GM12878 (cell line): ENCODE data around the gene HPSE2. TPM values are rescaled to one million over a fixed set of nuclear protein-coding genes. Genes with fewer than 3 reads are reported as not detected.

Experiments used
- ATAC-seq: fragments of 200-7000 bp; cut with Tn5 transposase; 3 replicates; pipeline ENCODE4 v1.9.1; 2020; ENCODE audit warnings: mild to moderate bottlenecking, moderate library complexity
- BruUV-seq: library from RNA; stranded (reverse); fragments of 400-500 nt; replicated peaks from 2 replicates; lab custom pipeline; 2021; lab: Mats Ljungman, UMichigan
- CTCF ChIA-PET: fragments of 300-600 bp; sonication (Branson Sonifier 250); formaldehyde crosslinking; extraction: SDS; loops from one replicate; lab custom pipeline; 2021; ENCODE audit warnings: inconsistent platforms; lab: Yijun Ruan, JAX
- POLR2A ChIA-PET: fragments of 350-600 bp; formaldehyde crosslinking; extraction: SDS; loops from one replicate; lab custom pipeline; 2021; ENCODE audit warnings: inconsistent platforms; lab: Charles Lee
- RAD21 ChIA-PET: fragments of 300-600 bp; sonication (Branson Sonifier 250); formaldehyde crosslinking; loops from one replicate; lab custom pipeline; 2023; ENCODE audit warnings: antibody characterized with exemption; ENCODE audit not compliant: unreplicated experiment; lab: Charles Lee
- SMC1A ChIA-PET: fragments of 300-600 bp; sonication (Branson Sonifier 250); formaldehyde crosslinking; loops from one replicate; lab custom pipeline; 2023; ENCODE audit not compliant: unreplicated experiment, uncharacterized antibody; lab: Charles Lee
- DNase-seq: peaks from one replicate; pipeline ENCODE4 v3.0.0-alpha.2; 2011; ENCODE audit warnings: low read depth, low spot score
- FAIRE-seq: peaks from 3 replicates; lab custom pipeline; 2011; peaks lifted over from hg19 to GRCh38; lab: Jason Lieb, UNC
- H2AFZ ChIP-seq: 2 replicates; pipeline ENCODE4 v1.6.0; 2011; ENCODE audit warnings: low read depth, low read length, control low read depth; ENCODE audit not compliant: control insufficient read depth
- H3K27ac ChIP-seq: 2 replicates; pipeline ENCODE4 v1.5.1; 2011; ENCODE audit warnings: control low read depth; ENCODE audit not compliant: control insufficient read depth, insufficient read depth
- H3K27me3 ChIP-seq, 2 experiments: replicated peaks in 1 of 2; 2 replicates each; pipeline versions ENCODE4 v1.6.0 to v1.6.1; 2011; ENCODE audit warnings: low read length in 1 of 2; ENCODE audit not compliant: control insufficient read depth in 2 of 2, insufficient read depth in 2 of 2
- H3K36me3 ChIP-seq, 2 experiments: 2 replicates each; pipeline ENCODE4 v1.5.1; 2011; ENCODE audit warnings: low read length in 1 of 2; ENCODE audit not compliant: control insufficient read depth in 2 of 2, insufficient read depth in 2 of 2
- H3K4me1 ChIP-seq: 2 replicates; pipeline ENCODE4 v1.6.1; 2011; ENCODE audit warnings: mild to moderate bottlenecking, low read length, moderate library complexity, mixed read lengths; ENCODE audit not compliant: control insufficient read depth, insufficient read depth
- H3K4me2 ChIP-seq: 2 replicates; pipeline ENCODE4 v1.6.0; 2011; ENCODE audit warnings: control low read depth; ENCODE audit not compliant: control insufficient read depth, insufficient read depth
- H3K4me3 ChIP-seq: fragments of 200-600 bp; sonication (generic); 2 replicates; pipeline ENCODE4 v1.5.1; 2016
- H3K79me2 ChIP-seq: 2 replicates; pipeline ENCODE4 v1.6.0; 2011; ENCODE audit warnings: low read length; ENCODE audit not compliant: control insufficient read depth, insufficient read depth
- H3K9ac ChIP-seq: 2 replicates; pipeline ENCODE4 v1.8.0; 2011; ENCODE audit warnings: low read length, control low read depth, mixed read lengths; ENCODE audit not compliant: control insufficient read depth, insufficient read depth
- H3K9me3 ChIP-seq: replicated peaks from 3 replicates; pipeline ENCODE4 v1.5.1; 2011; ENCODE audit warnings: mild to moderate bottlenecking, low read length; ENCODE audit not compliant: control insufficient read depth, insufficient read depth
- H4K20me1 ChIP-seq: 2 replicates; pipeline ENCODE4 v1.6.0; 2011; ENCODE audit not compliant: control insufficient read depth, insufficient read depth
- ASH2L ChIP-seq: fragments of 300-600, 200-600 bp; sonication (generic); IDR thresholded peaks from 2 replicates; pipeline ENCODE4 v1.6.1; 2017; ENCODE audit warnings: low read depth, mild to moderate bottlenecking, borderline replicate concordance
- E2F8 ChIP-seq: fragments of 450-650 bp; IDR thresholded peaks from 2 replicates; pipeline ENCODE4 v1.6.1; 2018; ENCODE audit warnings: mild to moderate bottlenecking, low read depth, moderate library complexity; ENCODE audit not compliant: partially characterized antibody
- EED ChIP-seq: sonication (generic); IDR thresholded peaks from 2 replicates; pipeline ENCODE4 v1.6.1; 2016; ENCODE audit warnings: antibody characterized with exemption, low read depth
- EGR1 ChIP-seq, 2 experiments: IDR thresholded peaks; 1 replicate in 1 of 2; 2 replicates in 1 of 2; pipeline ENCODE4 v1.6.1; 2011 to 2012; ENCODE audit warnings: low read depth in 2 of 2, low read length in 2 of 2, borderline replicate concordance in 1 of 2, mild to moderate bottlenecking in 1 of 2, moderate library complexity in 1 of 2
- FOXK2 ChIP-seq: fragments of 450-650 bp; IDR thresholded peaks from 2 replicates; pipeline ENCODE4 v1.6.1; 2017; ENCODE audit warnings: mild to moderate bottlenecking, moderate library complexity
- NRF1 ChIP-seq: conservative IDR thresholded peaks from 2 replicates; pipeline ENCODE4 v1.6.1; 2011; ENCODE audit warnings: mild to moderate bottlenecking, low read depth, low read length, improper control_type of control experiment
- POLR2A ChIP-seq: IDR thresholded peaks from 2 replicates; pipeline ENCODE4 v1.6.1; 2011; ENCODE audit warnings: low read depth, mild to moderate bottlenecking, low read length
- WRNIP1 ChIP-seq: IDR thresholded peaks from 2 replicates; pipeline ENCODE4 v1.6.1; 2011; ENCODE audit warnings: low read depth, low read length, improper control_type of control experiment, borderline replicate concordance
- ZBTB11 ChIP-seq: fragments of 450-650 bp; formaldehyde crosslinking; IDR thresholded peaks from 2 replicates; pipeline ENCODE4 v1.5.0; 2022; ENCODE audit warnings: mild to moderate bottlenecking, missing genetic modification characterization
- ZBTB40 ChIP-seq: fragments of 450-650 bp; IDR thresholded peaks from 2 replicates; pipeline ENCODE4 v1.6.1; 2016; ENCODE audit warnings: mild to moderate bottlenecking, moderate library complexity, borderline replicate concordance
- in situ Hi-C: fragments of 300-500 bp; cut with MboI; formaldehyde crosslinking; loops from 9 replicates; pipeline ENCODE4 v1.14.3; 2018; ENCODE audit warnings: mixed read lengths
- intact Hi-C: fragments of 100-400 bp; cut with micrococcal nuclease; formaldehyde crosslinking; loops from one replicate; pipeline ENCODE4 v1.14.2; 2022; ENCODE audit not compliant: unreplicated experiment
- polyA plus RNA-seq, 11 experiments: library from polyadenylated mRNA; depleted of rRNA in 4 of 11; unstranded in 6 of 11; stranded (reverse) in 5 of 11; fragments of >200 nt; fragmentation: Nextera tagmentation in 4 of 11; fragmentation: Illumina TruSeq in 1 of 11; extraction: Ambion mirVana in 4 of 11; extraction: Trizol in 1 of 11; gene quantifications; 1 replicate in 1 of 11; 2 replicates in 10 of 11; pipeline versions ENCODE4 v1.2.1 to v1.2.3, GENCODE V29; 2011 to 2016; ENCODE audit warnings: inconsistent platforms in 2 of 11, missing spikeins in 2 of 11, low read depth in 1 of 11
- total RNA-seq, 4 experiments: library from RNA; depleted of rRNA in 3 of 4; stranded (reverse); fragments of >200 nt in 3 of 4; fragmentation: Illumina TruSeq in 1 of 4; extraction: Trizol in 1 of 4; gene quantifications; 2 replicates each; pipeline versions ENCODE4 v1.2.1 to v1.2.3, GENCODE V29; 2013 to 2021

The HPSE2 gene
- total and polyA plus RNA-seq, 10 of the 15 experiments (the other 5 are each of a cell fraction or from before 2014, with no cell fraction given) = 0.06 TPM; not detected in 9

- in situ Hi-C loops (no loop called here), intact Hi-C loops (no loop called here)
- H4K20me1 ChIP-seq = no peaks in the 10 kb centered on the region
- H3K4me3 ChIP-seq = no peak overlapping the region
- H3K79me2 ChIP-seq = no peaks in the 10 kb centered on the region
- CTCF ChIA-PET = interaction anchor here (1.3 kb wide), 1 partner anchor 8 kb away, joined by 5 read pairs; no protein-coding TSS in a partner anchor
- no peaks in the 10 kb centered on the region for H3K27me3 ChIP-seq
- H3K4me2 ChIP-seq = no peak overlapping the region
- H3K27ac ChIP-seq = no peak overlapping the region
- H3K36me3 ChIP-seq = no peaks in the 10 kb centered on the region
- SMC1A ChIA-PET = no interaction called here
- no TSS peak for BruUV-seq
- no peak overlapping the region for H3K9ac ChIP-seq
- POLR2A ChIA-PET = no interaction called here
- ATAC-seq = no peak
- no peaks in the 10 kb centered on the region for H3K9me3 ChIP-seq
- H3K4me1 ChIP-seq = no peaks in the 10 kb centered on the region
- RAD21 ChIA-PET = no interaction called here
- FAIRE-seq = no peak
- no peak for DNase-seq
- no peak overlapping the region for H2AFZ ChIP-seq
- TF ChIP-seq FOXK2 (no peak), POLR2A (no peak), EED (no peak), EGR1 (IDR thresholded peaks at IDR 0.05; ENCODE audit: borderline replicate concordance in 1 of 2, low read depth in 2 of 2, low read length in 2 of 2) (no peak), NRF1 (no peak), WRNIP1 (no peak), ZBTB11 (no peak), ASH2L (no peak), E2F8 (no peak), ZBTB40 (no peak)
Measured at GRCh38 chr10:98967601-98968000, 268.1 kb downstream of the HPSE2 start.
